T1000 (cell line): ENCODE results near the gene ADAT2.

Experiments used
- DNase-seq: peaks from one replicate; lab custom pipeline; 2025; ENCODE audit warnings: mixed read lengths; lab: John Stamatoyannopoulos, UW

Gene ADAT2

DNA sequence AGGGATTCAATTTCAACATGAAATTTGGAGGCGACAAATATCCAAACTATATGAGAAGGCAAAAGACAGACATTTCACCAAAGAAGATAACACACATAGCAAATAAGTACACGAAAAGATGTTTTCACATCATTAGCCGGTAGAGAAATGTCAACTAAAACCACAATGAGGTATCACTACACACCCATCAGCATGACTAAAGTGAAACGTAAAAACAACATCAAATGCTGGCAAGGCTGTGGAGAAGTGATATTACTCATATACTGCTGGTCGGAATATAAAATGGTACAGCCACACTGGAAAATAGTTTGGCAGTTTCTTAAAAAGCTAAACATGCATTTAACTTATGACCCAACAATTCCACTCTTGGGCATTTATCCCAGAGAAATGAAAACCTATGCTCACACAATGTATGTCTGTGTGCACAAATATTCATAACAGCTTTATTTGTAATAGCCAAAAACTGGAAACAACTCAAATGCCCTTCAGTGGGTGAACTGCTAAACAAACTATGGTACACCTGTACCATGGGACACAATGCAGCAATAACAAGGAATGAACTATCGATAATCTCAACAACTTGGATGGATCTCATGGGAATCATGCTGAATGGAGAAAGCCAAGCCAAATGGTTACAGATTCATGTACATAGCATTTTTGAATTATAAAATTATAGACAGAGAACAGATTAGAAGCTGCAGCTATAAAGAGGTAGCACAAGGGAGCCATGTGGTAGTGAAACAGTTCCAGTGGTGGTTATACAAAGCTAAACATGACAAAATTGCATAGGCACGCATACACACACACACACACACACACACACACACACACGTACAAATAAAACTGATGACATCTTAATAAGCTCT is 8.6 kb downstream of the ADAT2 start:
- no peak for DNase-seq

DNA sequence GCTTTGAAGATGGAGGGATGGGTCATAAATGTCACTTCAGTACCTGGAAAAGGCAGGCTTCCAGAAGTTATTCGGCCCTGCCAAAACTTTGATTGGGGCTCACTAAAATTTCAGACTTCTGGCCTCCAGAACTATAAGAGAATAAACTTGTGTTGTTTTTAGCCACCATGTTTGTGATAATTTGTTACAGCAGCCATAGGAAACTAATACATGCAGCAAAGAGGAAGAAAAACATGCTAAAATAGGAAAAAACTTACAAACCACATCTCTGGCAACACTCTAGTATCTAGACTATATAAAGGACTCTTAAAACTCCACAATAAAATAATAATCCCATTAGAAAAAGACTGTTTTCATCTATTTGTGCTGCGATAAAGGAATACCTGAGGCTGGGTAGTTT is 9.5 kb downstream of the ADAT2 start:
- no peak for DNase-seq

DNA sequence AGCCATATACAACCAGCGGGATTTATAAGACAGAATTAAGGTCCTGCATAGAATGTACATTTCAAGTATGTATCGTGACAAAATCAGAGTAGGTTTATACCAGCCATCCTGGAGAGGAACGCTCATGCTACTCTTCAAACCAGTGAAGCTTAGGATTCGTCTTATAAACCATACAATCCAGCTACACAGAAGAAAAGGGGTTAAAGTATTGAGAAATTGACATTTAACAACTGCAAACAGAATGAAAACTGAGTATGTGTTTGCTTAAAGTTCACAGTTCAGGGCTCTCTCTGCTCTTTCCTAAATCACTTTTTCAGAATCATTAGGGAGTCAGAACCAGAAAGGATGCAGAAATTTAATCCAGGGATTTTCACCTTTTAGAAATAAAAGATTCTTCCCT is 17.9 kb downstream of the ADAT2 start:
- no peak for DNase-seq

DNA sequence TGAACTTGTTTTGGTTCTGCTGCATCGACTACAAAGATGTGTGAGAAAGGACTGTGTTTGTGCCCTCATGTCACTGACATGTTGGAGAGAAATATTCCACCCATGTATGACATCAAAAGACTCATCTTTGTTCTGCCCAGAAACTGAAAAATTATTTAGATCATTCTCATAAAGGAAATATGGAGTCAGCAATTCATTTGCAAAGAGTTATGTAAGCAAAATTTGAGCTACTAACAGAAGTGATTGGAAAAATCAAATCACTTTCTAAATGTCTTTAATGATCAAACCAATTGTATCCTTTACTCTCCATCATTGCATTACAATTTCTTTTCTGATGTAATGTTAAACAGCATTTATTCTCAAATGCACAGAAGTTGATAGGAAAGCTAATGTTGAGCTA is 19.3 kb downstream of the ADAT2 start:
- no peak for DNase-seq

DNA sequence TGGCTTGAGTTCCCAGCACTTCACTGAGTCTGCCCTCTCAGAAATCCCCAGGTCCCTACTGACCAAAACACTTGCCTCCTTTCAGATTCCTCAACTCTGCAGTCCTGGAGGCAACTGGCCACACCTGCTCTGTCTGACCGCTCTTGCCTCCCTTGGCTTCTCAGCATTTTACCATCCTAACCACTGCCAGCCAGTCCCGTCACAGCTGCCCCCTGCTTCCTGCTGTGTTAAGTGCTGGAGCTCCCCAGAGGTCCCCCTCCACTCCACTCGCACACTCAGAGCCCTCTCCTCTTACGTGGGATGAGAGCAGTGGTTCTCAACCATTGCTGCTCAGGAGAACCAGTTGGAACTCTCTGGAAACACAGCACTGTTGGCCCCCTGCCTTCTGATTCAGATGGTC is 20.5 kb downstream of the ADAT2 start:
- no peak for DNase-seq

DNA sequence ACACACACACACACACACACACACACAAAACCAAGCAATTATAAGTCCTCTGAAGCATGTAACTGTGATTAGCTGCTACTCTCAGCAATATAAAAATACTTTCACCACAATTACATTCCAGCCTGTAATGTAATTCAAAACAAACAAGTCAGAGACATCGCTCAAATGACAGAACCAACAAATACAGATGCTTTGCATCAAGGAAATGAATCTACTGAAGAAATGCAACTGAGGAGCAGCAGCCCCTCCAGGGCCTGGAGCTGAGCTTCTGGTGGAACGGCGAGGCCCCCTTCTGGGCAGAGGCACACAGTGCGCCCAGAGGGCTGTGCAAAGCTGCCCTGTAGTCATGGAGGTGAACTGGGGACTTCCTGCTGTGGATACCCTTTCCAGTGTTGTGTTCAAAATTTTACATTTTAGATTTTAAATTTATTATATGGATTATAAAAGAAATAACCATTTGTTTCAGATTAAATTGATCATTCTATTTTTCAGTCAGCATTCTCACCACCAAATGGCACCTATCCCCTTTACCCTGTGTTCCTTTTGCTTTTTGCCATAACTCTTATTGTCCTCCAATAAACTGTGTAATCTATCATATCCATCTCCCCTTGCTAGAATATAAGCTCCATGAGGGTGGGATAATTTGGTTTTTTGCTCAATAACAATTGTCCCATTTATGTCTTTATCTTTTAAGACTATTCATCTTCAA is 23.2 kb downstream of the ADAT2 start:
- peak; percentile 57 for DNase-seq

DNA sequence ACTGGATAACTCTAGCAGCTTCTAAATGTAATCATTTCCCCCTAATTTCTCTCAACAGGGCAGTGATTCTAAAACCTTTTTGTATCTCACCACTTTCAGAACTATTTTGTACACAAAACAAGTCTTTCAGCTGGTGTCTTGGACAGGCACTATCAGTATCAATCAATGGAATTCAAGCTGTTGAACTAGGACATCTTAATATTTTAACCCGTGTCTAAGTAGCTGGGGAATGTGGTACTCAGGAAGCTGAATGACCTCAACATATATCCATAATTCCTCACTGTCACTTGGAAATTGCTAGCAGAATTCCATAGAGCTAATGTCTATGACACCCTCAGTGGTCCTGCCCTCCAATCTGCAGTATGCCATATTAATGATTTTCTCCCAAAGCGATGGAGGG is 24.5 kb downstream of the ADAT2 start:
- no peak for DNase-seq

DNA sequence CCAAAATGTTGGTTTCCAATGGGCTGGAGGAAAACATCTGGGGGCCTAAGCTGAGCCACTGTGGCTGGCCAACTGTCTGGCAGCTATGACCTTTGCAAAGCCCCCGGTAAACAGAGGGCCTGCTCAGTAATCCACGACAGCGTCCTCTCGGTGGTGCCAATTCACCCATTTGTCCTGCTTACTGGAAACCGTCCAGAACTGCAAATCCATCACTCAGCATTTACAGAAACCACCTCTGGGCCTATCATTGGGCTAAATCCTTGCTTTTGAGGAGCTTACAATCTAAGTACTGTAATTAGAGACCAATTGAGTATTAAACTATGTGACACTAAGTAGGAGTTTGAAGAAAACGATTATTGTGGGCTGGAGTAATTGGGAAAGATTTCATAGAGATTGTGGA is 31.0 kb downstream of the ADAT2 start:
- DNase-seq, result no peak

DNA sequence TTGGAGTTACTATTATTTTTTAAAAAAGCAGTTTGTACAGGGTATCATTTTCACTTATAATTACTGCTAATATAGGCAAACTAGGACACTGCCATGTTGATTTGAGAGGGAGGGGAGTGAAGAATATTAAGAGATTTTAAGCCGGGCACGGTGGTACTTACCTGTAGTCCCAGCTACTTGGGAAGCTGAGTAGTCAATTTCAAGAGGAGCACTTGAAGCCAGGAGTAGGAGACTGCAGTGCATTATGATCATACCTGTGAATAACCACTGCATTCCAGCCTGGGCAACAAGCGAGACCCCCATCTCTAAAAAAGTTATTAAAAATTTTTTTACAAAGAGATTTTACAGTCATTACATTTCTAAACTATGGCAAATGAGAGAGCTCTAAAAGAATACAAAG is 35.7 kb downstream of the ADAT2 start:
- DNase-seq, result no peak

DNA sequence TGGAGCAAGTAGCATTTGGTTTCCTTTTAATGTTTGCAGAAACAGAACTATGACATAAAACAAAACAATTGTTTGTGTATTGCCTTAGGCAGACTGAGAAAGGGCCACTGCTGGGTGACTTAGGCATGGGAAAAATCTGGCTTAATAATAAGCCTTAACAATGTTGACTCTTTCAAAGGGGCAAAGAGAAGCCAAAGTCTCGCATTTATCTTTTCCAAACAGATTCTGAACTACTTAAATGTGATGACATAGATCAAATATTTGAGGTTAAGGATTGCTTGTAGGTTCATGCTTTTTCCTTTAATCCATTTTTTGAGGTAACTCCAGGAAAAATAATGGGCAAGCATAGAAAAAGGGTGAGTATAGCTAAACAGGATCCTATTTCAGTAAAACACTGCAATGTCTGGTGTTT is 39.6 kb downstream of the ADAT2 start:
- no peak for DNase-seq

DNA sequence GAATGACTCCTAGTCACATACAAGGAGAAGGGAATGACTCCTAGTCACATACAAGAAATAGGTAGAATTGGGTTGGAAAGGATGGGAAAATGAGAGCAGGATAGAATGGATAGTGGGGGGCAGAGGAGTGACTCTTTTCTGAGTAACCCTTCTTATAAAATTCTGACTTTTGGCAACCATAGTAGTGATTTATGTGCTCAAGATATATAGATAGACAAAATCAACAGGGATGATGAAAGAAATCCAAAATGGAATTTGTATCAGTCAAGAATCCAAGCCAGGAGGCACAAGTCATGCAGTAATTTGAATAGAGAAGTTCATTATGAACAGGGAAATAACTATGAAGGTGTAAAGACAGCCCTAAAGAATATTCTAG is 41.7 kb downstream of the ADAT2 start:
- DNase-seq, result no peak

DNA sequence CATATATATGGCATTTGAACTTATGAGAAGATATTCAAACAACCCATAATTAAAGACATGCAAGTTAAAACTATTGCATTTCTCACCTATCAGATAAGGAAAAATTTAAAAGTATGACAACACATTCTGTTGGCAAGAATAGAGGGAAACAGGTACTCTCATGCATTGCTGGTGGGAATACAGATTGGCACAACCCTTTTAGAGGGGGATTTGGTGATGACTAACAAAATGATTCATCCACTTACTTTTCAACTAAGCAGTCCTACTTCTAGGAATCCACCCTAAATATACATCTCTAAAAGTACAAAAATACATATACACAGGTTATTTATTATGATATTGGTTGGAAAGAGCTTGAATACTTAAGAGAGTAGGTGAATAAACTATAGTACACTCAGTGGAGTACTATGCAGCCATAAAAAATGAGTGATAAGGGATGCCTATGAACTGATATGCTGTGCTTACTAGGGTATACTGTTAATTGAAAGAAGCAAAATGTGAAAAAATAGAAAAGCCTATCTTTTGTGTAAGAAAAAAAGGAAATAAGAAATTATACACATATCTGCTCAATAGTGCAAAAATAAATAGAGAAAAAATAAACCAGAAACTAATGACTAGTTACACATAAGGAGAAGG is 42.2 kb downstream of the ADAT2 start:
- no peak for DNase-seq

DNA sequence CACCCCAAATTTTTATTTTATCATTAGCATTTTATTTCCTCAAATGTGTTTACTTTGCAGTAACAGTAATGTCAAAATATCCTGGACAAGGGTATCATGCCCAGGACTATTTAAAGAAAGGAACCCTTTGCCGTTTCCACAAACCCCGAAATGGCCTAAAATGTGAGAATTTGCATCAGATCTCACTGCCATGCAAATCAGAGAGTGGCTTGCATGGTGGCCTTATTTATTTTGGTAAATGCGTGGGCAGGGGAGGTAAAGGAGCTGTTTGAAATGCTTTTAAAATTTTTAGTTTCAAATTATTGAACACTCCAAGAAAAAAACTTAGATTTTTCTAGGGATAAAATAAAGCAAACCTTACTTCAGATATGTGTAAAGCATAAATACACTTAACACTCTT is 43.8 kb downstream of the ADAT2 start:
- DNase-seq, result no peak

DNA sequence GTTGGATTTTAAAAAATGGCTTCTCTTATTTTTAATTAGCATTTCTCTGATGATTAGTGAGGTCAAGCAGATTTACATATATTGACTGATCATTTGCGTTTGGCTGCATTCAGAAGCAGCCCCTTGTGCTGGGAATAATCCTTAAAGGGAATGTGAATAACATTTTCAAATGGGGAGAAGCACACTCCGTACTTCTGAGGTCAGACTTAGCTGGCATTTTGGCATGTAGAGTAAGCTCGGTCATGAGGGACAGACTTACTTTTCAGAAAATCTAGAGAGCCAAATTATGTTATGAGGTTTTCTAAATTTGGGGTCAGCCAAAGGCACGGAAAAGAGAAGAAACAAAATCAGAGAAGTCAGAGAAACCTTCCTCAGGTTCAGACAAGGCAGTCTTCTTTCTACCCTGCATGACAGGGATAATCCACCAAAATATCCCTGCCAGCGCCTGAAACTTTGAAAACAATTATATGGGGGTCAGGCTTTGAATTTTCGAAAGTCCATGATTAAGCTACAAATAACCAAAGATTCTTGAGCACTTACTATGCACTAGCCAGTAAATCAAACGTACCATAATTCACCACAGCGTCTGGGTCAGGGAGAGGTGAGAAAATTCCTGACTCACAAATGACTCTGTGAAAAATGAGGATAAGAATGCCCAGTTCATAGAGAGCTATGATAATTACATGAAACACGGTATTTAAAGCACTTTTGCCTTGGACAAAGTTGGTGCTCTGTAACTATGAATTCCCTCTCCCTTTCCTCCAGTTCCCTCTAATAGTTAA is 44.9 kb downstream of the ADAT2 start:
- DNase-seq, result no peak

DNA sequence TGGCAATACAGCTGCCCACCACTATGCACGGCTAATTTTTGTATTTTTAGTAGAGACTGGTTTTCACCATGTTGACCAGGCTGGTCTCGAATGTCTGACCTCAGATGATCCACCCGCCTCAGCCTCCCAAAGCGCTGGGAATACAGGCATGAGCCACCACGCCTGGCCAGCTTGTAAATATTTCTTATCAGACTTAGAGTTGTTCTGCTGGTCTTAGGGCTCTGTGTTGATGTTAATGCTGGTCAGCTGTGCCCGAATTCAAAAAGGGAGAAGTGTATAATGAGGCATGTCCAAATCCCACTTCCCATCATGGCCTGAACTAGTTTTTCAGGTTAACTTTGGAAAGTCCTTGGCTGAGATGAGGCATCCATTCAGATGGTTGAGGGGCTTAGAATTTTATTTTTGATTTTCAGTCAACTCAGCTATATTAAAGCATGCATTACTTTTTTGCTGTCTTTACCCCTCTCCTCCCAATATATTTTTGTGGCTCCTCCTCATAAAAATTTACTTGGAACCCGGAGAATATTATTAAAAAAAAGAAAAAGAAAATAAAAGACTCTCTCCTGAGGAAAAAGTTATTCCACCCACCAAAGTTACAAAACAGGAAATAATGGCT is 47.7 kb downstream of the ADAT2 start:
- no peak for DNase-seq

DNA sequence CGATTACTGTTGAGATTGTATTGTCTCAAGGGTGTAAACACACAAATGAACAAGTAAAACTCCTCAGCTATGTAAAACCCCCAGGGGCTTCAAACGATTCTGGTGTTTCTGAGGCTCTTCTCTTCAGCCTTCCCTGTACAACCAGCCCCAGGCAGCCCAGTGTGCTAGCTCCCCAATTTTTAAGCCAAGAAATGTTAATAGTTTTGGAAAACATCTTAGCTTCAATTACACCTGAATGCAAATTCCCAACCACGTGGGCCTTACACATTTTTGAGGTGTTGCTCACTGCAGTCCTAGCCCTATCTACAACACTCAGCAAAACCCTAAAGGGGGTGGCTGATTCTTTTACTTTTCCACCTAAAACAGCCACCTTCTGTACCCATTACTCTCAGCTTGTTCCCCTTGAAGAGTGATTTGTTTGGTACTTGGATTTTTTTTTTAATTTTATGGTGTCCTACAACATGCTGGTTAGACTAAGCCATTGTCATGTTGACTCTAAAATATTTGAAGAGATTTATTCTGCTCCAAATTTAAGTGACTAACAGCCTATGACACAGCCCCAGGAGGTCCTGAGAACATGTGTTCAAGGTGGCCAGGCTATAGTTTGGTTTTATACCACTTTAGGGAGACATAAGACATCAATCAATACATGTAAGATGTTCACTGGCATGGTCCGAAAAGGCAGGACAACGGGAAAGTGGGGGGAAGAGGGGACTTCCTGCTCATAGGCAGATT is 48.7 kb downstream of the ADAT2 start:
- DNase-seq, result no peak

DNA sequence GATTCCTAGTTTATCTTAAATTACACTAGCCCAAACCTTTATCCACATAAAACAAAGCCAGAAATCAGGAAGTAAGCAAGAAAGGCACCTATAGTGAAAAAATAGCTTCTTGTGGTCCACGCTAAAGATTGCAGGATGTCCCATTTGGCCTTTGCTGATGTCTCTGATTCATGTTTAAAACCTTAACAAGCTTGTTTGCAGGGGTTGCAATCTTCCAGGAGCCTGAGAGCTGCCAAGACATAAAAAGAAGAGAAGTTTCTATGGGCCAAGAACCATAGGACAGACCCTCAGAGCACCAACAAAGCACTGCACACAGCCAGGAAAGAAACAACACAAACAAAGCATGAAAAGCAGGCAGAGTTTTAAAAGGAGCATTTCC is 49.4 kb downstream of the ADAT2 start:
- no peak for DNase-seq

DNA sequence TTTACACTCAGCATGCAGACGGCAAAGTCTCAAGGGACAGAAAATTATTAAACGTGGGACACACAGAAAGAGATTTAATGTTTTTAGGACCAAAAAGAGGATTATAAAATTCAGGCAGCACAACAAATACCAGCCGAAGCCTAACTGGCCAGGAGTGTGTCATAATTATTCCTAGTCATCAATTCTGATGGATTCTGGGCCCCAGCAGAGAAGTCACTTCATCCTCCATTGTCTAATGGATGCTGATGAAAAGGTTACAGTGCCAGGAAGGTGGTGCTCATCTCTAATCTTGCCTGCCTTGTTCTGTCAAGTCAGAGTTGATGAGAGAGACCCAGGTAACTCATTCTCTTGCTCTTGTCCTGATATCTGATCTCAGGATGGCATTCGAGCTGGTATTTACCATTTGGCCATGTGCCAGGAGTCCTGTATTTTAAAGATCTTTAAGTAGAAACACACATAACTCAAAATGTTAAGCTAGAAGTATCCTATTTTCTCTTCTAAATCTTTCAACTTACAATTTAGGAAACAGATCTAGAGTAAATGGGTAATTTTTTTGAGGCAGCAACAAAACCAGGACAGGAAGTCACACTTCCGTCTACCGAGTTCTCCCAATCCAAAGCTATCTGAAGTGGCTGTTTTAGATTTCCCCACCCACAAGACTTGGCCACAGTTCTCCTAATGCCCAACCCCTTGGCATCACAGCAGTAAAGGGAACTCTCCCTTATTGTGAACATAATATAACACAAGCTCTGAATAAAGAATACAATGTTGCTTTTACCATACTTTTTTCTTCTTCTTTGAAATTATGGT is 50.0 kb downstream of the ADAT2 start:
- DNase-seq, result no peak

DNA sequence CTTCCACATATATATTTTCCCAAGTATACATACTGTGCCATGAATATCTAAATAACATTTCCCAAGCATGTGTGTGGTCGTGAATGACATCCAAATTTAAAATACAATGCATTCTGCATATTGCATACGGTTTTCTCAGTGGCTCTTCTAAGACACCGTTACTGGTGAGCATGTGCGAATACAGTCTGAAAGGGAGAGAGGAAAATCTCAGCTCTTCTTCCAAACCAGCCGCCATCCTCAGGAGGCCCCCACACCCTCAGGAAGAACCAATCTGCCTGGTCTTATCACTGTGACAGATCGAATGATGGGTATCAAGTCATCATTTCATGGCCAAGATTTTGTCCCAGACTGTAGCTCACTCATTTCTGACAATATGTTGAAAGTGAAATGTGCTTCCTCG is 50.7 kb downstream of the ADAT2 start:
- DNase-seq, result no peak

DNA sequence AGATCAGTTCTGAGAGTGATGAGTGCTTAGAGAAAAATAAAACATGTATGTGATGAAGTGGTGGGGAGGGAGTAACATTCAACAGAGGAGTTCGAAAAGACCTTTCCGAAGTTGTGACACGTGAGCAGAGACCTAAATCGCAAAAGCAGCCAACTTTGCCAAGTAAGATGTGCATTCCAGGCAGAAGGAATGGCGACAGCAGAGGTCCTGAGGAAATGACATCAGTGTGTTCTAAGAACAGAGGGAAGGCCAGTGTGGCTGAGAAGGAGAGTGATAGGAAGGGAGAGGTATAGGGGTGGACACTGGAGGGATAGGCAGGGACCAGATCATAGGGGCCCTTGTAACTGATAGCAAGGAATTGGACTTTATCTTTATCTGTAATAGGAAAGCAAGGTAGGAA is 51.3 kb downstream of the ADAT2 start:
- DNase-seq, result no peak
